ENCODE measurements around the gene TMEM171. TPM values are rescaled to one million over a fixed set of nuclear protein-coding genes. Genes with fewer than 3 reads are reported as not detected.

The TMEM171 gene
- total and polyA plus RNA-seq, 2 of the 8 experiments (the other 6 are each of a cell fraction or from before 2014, with no cell fraction given), result 1.0 to 2.2 TPM

DNA sequence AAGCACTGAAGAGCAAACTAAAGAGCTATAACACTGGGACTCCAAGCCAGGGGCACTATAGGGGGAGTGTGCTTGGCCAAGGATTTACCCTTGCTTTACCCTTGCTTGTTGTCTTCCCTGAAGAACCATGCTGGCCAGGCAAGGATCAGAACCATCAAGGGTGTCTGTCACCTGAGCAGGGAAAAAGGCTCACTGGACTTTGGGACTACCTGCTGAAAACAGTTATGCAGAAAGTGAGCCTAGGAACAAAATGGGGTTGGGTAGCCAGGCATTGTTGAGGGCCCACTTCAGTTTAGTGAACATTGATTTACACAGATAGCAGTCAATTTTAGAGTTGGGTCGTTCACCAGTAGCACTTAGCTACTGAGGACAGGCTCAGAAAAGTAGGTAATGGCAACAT is 8.0 kb upstream of the TMEM171 start:
- Histone ChIP-seq H4K91ac (replicated peaks; ENCODE audit: insufficient read length, low read length) (no peak overlapping the region), H3K9me3 (ENCODE audit: insufficient read depth in 2 of 2, low read depth in 1 of 2, low read length in 1 of 2) (0 out of 4 replicates have a peak, but pooled peaks cover 0 to 3% of the 10 kb centered on the region in 2 experiments), H4K20me1 (replicated peaks in 1 of 2; ENCODE audit: control insufficient read depth in 1 of 2, insufficient read depth in 2 of 2, low read length in 2 of 2) (no peaks in the 10 kb centered on the region), H3K14ac (ENCODE audit: insufficient read length) (no peak overlapping the region), H2BK120ac (replicated peaks; ENCODE audit: low read depth, low read length) (no peak overlapping the region), H2BK15ac (ENCODE audit: low read length) (no peak overlapping the region), H2AFZ (ENCODE audit: low read length) (no peak overlapping the region), H3K9ac (replicated peaks in 1 of 4; ENCODE audit: extremely low read depth in 1 of 4, low read depth in 3 of 4, low read length in 3 of 4) (no peak overlapping the region), H3K79me1 (ENCODE audit: low read depth, low read length) (no peaks in the 10 kb centered on the region), H3K56ac (replicated peaks; ENCODE audit: insufficient read length, low read depth, low read length) (no peak overlapping the region), H2BK5ac (ENCODE audit: low read depth, low read length) (no peak overlapping the region), H2AK5ac (ENCODE audit: low read depth, low read length) (no peak overlapping the region), H3K18ac (ENCODE audit: extremely low read depth, low read length) (no peak overlapping the region), H2BK20ac (ENCODE audit: low read length) (no peak overlapping the region), H3K4me1 (replicated peaks in 1 of 4; ENCODE audit: control insufficient read depth in 3 of 4, insufficient read depth in 4 of 4, low read length in 3 of 4) (no peaks in the 10 kb centered on the region; a peak in 1 of 7 replicates), H3K23me2 (ENCODE audit: low read depth, low read length) (no peaks in the 10 kb centered on the region), H3K4ac (replicated peaks; ENCODE audit: insufficient read length, low read depth, low read length) (no peak overlapping the region), H3K23ac (ENCODE audit: insufficient read length) (no peak overlapping the region), H3K27me3 (replicated peaks in 1 of 4; ENCODE audit: control insufficient read depth in 3 of 4, extremely low read depth in 1 of 4, insufficient read depth in 3 of 4, low read length in 3 of 4) (peaks cover 0 to 1% (median 0%) of the 10 kb centered on the region in 4 experiments; a peak in 1 of 7 replicates), H2BK12ac (ENCODE audit: low read depth, low read length) (no peak overlapping the region), H4K5ac (ENCODE audit: insufficient read length, low read depth, low read length) (no peak overlapping the region), H3K4me3 (ENCODE audit: extremely low read depth in 1 of 4, insufficient read depth in 2 of 4, low read depth in 3 of 4, low read length in 4 of 4) (no peak overlapping the region), H3K27ac (ENCODE audit: low read depth, low read length) (no peak overlapping the region), H3K79me2 (ENCODE audit: control insufficient read depth in 1 of 2, insufficient read depth in 2 of 2, low read length in 2 of 2) (no peaks in the 10 kb centered on the region), H3K4me2 (ENCODE audit: insufficient read depth in 1 of 2, low read depth in 2 of 2, low read length in 2 of 2) (no peak overlapping the region), H4K8ac (ENCODE audit: extremely low read depth, insufficient read depth, low read length) (no peak overlapping the region), H3K36me3 (ENCODE audit: control insufficient read depth in 2 of 4, insufficient read depth in 4 of 4, low read length in 3 of 4) (no peaks in the 10 kb centered on the region)
- ChIA-PET POLR2A (ENCODE audit: partially characterized antibody) (interaction anchor here (1.2 kb wide), 1 partner anchor 54 kb away, joined by 3 read pairs; no protein-coding TSS in a partner anchor), CTCF (ENCODE audit: partially characterized antibody) (interaction anchor here (1.0 to 1.6 kb wide), 2 partner anchors 10 to 29 kb away, joined by 3 to 5 read pairs; no protein-coding TSS in a partner anchor)
- TF ChIP-seq SP4 (IDR thresholded peaks at IDR 0.05; ENCODE audit: low read length) (no peak), NANOG (IDR thresholded peaks at IDR 0.05; ENCODE audit: insufficient read depth, low read depth, low read length, poor library complexity, severe bottlenecking) (no peak), E2F6 (IDR thresholded peaks at IDR 0.05) (no peak), ZNF274 (IDR thresholded peaks at IDR 0.05; ENCODE audit: borderline replicate concordance, extremely low read depth, low read length) (no peak), MAFK (IDR thresholded peaks at IDR 0.05; ENCODE audit: low read depth, low read length) (no peak), SP1 (IDR thresholded peaks at IDR 0.05; ENCODE audit: low read depth, low read length) (no peak), KDM4A (IDR thresholded peaks at IDR 0.05; ENCODE audit: low read depth, low read length, severe bottlenecking) (no peak), GABPA (IDR thresholded peaks at IDR 0.05; ENCODE audit: borderline replicate concordance, insufficient read depth, low read length) (no peak), BACH1 (IDR thresholded peaks at IDR 0.05; ENCODE audit: low read length) (no peak), KDM5A (IDR thresholded peaks at IDR 0.05; ENCODE audit: low read length) (no peak), RXRA (IDR thresholded peaks at IDR 0.05; ENCODE audit: insufficient read depth, low read depth, low read length) (no peak), CEBPB (IDR thresholded peaks at IDR 0.05; ENCODE audit: low read depth, low read length) (no peak)
- FAIRE-seq (no peak), DNase-seq (ENCODE audit: low read depth in 1 of 2, low spot score in 2 of 2) (no peak)
- 81% methylated on average over 1 of the region's 1 CpG; no CpG with 5 or more reads in 1 of the 2 experiments for WGBS, 2 experiments (ENCODE audit: extremely low coverage in 1 of 2, insufficient coverage in 1 of 2, insufficient read length in 1 of 2, insufficient replicate concordance in 2 of 2, low coverage in 1 of 2, low lambda C conversion rate in 2 of 2, missing lambda C conversion rate in 1 of 2)
